ENCODE measurements around the gene KIFC1. TPM values are rescaled to one million over a fixed set of nuclear protein-coding genes. Genes with fewer than 3 reads are reported as not detected.

Gene KIFC1
- total and polyA plus RNA-seq, 9 of the 15 experiments (the other 6 are each of a cell fraction or from before 2014, with no cell fraction given), result 1.3 to 95.2 (median 76.9) TPM

DNA sequence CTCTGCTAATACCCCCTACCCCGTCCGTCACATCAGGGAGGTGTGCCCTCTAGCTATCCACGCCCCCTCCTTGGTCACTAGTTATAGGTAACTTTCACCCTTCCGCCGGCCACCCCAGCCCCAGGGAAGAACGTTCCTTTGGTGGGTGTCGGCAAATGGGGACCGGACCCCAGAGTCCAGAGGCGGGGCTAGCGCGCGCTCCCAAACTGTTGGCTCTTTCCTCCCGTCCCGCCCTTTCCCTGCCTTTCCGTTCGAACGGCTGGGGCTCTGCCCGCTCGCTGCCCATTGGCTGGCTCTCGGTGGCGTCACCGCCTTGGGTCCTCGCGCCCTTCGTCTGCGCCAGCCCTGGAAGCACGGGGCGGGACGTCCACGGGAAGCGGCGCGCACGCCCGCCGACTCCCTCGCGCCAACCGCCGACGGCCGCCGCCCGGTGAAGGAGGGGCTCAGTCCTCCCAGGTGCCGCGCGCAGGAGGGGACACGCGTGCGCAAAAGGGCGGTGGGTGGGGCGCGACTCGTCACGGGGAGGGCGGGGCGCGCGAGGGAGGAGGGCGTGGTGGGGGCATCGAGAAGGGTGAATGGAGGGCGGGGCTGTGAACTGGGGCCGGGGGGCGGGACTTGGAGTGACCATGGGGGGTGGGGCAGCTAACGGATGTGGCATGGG lies 18.6 kb downstream of the KIFC1 start (continued):
- TF ChIP-seq, protein P1, sequence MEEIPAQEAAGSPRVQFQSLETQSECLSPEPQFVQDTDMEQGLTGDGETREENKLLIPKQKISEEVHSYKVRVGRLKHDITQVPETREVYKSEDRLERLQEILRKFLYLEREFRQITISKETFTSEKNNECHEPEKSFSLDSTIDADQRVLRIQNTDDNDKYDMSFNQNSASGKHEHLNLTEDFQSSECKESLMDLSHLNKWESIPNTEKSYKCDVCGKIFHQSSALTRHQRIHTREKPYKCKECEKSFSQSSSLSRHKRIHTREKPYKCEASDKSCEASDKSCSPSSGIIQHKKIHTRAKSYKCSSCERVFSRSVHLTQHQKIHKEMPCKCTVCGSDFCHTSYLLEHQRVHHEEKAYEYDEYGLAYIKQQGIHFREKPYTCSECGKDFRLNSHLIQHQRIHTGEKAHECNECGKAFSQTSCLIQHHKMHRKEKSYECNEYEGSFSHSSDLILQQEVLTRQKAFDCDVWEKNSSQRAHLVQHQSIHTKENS (CRISPR knock-in tag; IDR thresholded peaks at IDR 0.05), result no peak
- TF ChIP-seq, protein P2, sequence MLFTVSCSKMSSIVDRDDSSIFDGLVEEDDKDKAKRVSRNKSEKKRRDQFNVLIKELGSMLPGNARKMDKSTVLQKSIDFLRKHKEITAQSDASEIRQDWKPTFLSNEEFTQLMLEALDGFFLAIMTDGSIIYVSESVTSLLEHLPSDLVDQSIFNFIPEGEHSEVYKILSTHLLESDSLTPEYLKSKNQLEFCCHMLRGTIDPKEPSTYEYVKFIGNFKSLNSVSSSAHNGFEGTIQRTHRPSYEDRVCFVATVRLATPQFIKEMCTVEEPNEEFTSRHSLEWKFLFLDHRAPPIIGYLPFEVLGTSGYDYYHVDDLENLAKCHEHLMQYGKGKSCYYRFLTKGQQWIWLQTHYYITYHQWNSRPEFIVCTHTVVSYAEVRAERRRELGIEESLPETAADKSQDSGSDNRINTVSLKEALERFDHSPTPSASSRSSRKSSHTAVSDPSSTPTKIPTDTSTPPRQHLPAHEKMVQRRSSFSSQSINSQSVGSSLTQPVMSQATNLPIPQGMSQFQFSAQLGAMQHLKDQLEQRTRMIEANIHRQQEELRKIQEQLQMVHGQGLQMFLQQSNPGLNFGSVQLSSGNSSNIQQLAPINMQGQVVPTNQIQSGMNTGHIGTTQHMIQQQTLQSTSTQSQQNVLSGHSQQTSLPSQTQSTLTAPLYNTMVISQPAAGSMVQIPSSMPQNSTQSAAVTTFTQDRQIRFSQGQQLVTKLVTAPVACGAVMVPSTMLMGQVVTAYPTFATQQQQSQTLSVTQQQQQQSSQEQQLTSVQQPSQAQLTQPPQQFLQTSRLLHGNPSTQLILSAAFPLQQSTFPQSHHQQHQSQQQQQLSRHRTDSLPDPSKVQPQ (CRISPR knock-in tag; IDR thresholded peaks at IDR 0.05; ENCODE audit: borderline replicate concordance), result no peak
- TF ChIP-seq MCM3 (IDR thresholded peaks at IDR 0.05) (no peak), TOE1 (IDR thresholded peaks at IDR 0.05; ENCODE audit: borderline replicate concordance) (peak; percentile 72; the same call in 1 of the 2 replicates), TOE1 (CRISPR knock-in tag; IDR thresholded peaks at IDR 0.05; ENCODE audit: borderline replicate concordance, low read depth) (no peak), ZNF165 (CRISPR knock-in tag; IDR thresholded peaks at IDR 0.05; ENCODE audit: borderline replicate concordance) (no peak), DMBX1 (CRISPR knock-in tag; IDR thresholded peaks at IDR 0.05; ENCODE audit: borderline replicate concordance) (no peak), PHB (CRISPR knock-in tag; IDR thresholded peaks at IDR 0.05) (0 out of 2 replicates have a peak, but pooled peaks have one; percentile 94), ZSCAN32 (CRISPR knock-in tag; IDR thresholded peaks at IDR 0.05) (no peak), ZEB2 (IDR thresholded peaks at IDR 0.05) (no peak), BDP1 (IDR thresholded peaks at IDR 0.05; ENCODE audit: insufficient read depth, insufficient read length) (no peak), MTA2 (IDR thresholded peaks at IDR 0.05; ENCODE audit: low read depth) (no peak), POLR3A (IDR thresholded peaks at IDR 0.05; ENCODE audit: borderline replicate concordance, extremely low read depth, insufficient read depth, insufficient read length) (no peak), ZNF224 (CRISPR knock-in tag; IDR thresholded peaks at IDR 0.05) (no peak)
- TF ChIP-seq, protein P3, sequence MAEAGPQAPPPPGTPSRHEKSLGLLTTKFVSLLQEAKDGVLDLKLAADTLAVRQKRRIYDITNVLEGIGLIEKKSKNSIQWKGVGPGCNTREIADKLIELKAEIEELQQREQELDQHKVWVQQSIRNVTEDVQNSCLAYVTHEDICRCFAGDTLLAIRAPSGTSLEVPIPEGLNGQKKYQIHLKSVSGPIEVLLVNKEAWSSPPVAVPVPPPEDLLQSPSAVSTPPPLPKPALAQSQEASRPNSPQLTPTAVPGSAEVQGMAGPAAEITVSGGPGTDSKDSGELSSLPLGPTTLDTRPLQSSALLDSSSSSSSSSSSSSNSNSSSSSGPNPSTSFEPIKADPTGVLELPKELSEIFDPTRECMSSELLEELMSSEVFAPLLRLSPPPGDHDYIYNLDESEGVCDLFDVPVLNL (CRISPR knock-in tag; IDR thresholded peaks at IDR 0.05; ENCODE audit: low read depth), result peak; percentile 96
- TF ChIP-seq, protein P4, sequence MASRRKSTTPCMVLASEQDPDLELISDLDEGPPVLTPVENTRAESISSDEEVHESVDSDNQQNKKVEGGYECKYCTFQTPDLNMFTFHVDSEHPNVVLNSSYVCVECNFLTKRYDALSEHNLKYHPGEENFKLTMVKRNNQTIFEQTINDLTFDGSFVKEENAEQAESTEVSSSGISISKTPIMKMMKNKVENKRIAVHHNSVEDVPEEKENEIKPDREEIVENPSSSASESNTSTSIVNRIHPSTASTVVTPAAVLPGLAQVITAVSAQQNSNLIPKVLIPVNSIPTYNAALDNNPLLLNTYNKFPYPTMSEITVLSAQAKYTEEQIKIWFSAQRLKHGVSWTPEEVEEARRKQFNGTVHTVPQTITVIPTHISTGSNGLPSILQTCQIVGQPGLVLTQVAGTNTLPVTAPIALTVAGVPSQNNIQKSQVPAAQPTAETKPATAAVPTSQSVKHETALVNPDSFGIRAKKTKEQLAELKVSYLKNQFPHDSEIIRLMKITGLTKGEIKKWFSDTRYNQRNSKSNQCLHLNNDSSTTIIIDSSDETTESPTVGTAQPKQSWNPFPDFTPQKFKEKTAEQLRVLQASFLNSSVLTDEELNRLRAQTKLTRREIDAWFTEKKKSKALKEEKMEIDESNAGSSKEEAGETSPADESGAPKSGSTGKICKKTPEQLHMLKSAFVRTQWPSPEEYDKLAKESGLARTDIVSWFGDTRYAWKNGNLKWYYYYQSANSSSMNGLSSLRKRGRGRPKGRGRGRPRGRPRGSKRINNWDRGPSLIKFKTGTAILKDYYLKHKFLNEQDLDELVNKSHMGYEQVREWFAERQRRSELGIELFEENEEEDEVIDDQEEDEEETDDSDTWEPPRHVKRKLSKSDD (conservative IDR thresholded peaks at IDR 0.05; ENCODE audit: low read length), result no peak
- TF ChIP-seq, protein P5, sequence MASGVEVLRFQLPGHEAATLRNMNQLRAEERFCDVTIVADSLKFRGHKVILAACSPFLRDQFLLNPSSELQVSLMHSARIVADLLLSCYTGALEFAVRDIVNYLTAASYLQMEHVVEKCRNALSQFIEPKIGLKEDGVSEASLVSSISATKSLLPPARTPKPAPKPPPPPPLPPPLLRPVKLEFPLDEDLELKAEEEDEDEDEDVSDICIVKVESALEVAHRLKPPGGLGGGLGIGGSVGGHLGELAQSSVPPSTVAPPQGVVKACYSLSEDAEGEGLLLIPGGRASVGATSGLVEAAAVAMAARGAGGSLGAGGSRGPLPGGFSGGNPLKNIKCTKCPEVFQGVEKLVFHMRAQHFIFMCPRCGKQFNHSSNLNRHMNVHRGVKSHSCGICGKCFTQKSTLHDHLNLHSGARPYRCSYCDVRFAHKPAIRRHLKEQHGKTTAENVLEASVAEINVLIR (CRISPR knock-in tag; IDR thresholded peaks at IDR 0.05), result peak; percentile 90
- TF ChIP-seq, protein P6, sequence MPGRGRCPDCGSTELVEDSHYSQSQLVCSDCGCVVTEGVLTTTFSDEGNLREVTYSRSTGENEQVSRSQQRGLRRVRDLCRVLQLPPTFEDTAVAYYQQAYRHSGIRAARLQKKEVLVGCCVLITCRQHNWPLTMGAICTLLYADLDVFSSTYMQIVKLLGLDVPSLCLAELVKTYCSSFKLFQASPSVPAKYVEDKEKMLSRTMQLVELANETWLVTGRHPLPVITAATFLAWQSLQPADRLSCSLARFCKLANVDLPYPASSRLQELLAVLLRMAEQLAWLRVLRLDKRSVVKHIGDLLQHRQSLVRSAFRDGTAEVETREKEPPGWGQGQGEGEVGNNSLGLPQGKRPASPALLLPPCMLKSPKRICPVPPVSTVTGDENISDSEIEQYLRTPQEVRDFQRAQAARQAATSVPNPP (IDR thresholded peaks at IDR 0.05; ENCODE audit: borderline replicate concordance, insufficient read depth, insufficient read length), result no peak
